Muscle of back (tissue), 11 donors: ENCODE measurements around the gene MAP4K5. TPM values are rescaled to one million over a fixed set of nuclear protein-coding genes. Genes with fewer than 3 reads are reported as not detected.
"Not testable (repeated sequence)": the region's sequence is repeated elsewhere in the genome, so short reads cannot be mapped to it uniquely, and the experiment has no call there.

ENCODE experiments used
- DNase-seq, 3 donors: peaks; one replicate each; pipeline versions ENCODE4 v3.0.0 to v3.0.0-alpha.2; 2013
- polyA plus RNA-seq, 10 donors: library from polyadenylated mRNA; unstranded; fragments of 120-200 nt; gene quantifications; one replicate each; pipeline ENCODE4 v1.2.1, GENCODE V29; 2013; ENCODE audit not compliant: insufficient read length in 10 of 10

The MAP4K5 gene
- polyA plus RNA-seq, 10 donors: 28.8 to 47.0 (median 33.9) TPM

GRCh38 chr14:50533241-50533705 lies 904 bp upstream of the MAP4K5 start:
- DNase-seq: peak in 1 of 3 donors; percentile 17

DNA sequence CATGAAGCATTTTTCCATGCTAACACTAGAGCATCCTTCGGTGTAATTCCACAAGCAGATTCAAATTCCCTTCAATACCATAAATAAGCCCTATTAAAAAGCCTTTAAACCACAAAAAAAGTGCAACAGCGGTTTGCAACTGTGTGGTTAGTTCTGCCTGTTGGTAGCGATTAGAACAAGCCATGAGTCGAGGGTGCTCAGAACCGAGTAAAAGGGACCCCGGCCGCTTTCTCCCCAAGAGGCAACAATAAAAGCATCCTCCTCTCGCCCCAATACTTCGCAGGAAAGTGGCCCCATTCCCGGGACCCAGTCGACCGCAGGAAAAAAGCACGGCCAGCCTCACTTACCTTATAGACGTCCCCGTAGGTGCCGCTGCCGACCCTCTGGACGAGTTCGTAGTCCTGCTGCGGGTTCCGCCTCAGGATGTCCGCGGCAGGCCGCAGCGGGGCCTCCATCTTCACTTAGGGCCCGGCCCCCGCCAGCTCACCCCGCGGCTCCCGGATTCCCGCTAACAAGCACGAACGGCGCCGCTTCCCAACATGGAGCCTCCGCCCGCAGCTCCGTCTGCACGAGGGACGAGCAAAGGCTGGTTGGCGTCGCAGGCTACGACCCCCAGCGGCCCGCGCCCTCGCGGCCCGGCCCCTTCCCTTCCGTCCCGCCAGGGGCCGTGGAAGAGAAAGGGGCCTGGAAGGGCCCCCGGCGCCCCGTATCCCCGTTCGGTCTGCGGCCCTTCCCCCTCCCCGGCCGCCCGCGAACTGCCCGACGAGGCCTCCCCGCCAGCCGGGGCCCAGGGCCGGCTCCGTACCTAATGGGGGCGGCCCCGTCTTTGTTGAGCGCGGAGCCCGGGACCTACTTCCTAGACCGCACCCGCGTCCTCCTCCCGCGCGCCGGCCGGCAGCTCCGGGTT lies 521 bp downstream of the MAP4K5 start:
- DNase-seq: peak in 2 of 3 donors; percentile 65 to 90

DNA sequence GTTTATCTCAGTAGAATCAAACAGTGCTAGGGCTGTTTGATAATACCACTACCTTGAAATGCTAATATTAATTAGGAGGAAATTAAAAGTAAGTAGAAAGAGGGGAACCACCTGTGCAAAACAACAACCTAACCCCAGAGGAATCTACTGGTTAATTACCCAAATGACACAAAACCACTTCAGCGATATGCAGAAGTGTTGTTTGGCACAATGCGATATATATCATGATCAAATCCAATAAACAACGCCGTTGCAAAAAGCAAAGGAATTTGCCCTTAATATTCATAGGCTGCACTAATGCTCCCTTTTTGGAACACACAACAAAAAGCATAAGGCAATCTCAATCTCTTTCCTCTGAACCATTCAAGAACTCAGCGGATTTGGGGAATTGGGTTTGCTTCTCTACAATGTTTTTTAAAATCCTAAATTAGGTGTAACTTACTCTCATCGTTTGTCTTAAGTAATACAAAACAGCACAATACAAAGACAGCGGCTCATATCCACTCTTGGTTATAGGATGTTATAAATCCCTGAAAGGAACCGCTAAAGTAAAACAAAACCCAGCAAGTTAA lies 1.5 kb downstream of the MAP4K5 start:
- DNase-seq: peak in 1 of 3 donors; percentile 40

- no peak for DNase-seq
Observed at GRCh38 chr14:50530358-50530757, 2.0 kb downstream of the MAP4K5 start.

DNA sequence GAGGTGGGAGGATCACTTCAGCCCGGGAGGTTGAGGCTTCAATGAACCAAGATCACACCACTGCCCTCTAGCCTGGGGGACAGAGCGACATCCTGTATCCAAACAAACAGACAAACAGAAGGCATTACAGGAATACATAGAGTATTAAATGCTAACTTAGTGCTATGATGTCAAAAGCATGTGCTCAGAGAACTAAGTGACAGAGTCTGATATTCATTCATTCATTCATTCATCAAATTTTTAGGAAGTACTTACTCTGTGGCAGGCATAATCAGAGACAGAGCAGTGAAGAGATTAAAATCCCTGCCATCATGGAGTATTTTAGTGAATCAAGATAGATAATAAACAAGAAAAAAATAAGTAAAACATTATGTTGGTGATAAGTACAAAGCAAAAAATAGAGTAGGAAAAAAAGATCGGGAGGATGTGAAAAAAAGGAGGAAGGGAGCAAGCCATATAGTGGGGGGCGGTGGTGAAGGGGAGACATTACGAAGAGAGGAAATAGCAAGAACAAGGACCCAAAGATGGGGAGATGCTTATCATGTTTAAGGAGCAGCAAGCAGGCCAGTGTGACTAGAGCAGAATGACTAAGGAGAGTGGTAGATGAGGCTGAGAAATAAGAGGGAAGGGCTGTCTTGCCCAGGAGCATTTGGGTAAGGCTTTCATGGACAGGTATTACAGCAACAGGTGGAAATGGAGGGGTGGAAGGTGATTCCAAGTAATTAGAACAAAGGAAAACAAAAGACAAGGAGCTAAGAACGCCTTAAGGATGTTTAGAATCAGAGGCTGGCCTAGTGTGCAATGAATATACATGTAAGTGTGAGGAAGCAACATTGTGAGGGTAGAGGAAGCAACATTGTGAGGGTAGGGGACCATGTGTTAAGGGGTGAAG lies 2.8 kb downstream of the MAP4K5 start:
- DNase-seq: no peak

DNA sequence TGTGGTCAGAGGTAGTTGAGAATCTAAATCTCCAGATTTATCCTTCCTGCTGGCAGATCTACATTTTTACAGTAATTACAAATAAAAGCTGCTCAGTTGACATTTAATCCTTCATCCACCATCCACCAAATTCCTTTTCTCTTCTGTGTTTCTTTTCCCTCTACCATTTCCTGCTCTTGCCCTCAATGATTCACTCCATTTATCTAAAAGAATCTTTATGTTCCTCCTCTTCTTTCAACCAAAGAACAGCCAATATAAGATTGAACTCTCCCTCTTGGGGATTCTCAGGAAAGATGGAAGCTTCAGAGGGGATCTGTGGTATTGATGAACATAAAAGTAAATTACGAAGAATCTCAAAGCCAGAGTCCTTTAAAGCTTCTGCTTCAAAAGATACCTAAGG lies 4.4 kb downstream of the MAP4K5 start:
- no peak for DNase-seq

GRCh38 chr14:50524731-50525515 lies 7.4 kb downstream of the MAP4K5 start:
- DNase-seq: no peak

DNA sequence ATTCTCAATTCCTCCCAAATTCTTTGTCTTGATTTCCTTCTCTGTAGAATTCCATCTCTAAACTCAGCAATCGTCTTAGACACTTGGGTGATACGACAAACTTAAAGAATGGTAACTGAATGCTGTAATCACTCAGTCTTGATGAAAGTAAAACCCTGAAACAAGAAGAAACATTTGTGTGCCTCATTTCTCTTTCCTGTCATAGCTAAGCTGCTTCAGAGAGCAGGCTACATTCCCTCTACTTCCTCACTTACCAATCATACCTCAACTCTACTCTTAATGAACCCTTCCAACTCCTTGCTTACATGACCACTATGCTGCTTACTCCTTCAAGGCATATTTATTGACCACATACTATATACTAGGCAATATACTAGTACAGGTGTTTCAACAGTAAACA lies 8.3 kb downstream of the MAP4K5 start:
- no peak for DNase-seq

DNA sequence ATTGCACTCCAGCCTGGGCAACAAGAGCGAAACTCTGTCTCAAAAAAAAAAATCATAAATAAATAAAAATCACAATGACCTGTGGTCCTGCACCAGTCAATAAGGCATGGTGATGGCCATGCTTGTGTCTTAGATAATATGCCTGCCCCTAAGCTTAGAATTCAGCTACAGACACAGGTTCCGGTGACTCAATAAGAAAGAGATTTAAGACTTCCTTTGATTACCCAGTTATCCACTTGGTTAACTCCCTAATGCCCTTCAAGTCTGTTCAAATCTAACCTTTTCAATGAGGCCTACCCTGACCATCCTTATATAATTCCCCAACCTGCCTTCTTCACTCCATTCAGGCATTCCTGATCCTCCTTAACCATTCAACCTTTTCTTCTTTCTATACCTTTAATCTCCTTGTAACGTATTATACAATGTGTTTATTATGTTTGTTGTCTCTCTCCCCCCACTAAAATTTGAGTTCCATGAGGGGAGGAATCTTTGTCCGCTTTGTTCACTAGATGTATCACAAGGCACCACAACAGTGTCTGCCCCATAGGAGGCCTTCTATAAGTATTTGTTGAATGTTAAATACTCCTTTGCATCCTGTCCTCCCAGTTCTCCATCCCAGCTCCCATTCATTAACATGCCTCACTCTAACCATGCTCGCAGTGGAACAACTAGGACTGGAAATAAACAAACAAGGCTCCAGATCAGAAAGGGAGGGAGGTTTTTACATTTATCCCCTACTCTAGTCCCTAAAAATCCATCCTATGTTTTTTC lies 8.9 kb downstream of the MAP4K5 start:
- no peak for DNase-seq

DNA sequence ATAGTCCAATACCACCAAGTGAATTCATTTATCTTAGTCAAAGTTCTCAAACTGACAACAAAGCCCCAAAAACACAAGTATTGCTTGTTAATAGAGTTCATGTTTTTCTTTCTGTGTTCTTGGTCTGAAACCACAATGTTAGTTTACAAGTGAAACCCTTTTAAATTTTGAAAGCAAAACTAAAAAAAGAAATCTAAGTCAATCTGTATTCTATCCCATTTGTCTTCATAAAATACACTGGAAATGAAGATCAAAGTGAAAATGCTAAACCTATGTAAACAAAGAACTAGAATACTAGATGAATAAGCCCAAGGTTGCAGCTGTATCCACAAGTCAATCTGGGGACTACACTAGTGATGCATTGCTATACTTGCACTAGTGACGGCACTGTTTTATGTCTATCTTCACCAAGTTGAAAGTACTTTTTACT lies 10.4 kb downstream of the MAP4K5 start:
- no peak for DNase-seq

- peak in 1 of 3 donors; percentile 47 for DNase-seq
Observed at GRCh38 chr14:50520947-50521815, 11.2 kb downstream of the MAP4K5 start.

GRCh38 chr14:50516091-50516490 lies 16.3 kb downstream of the MAP4K5 start:
- no peak for DNase-seq

- DNase-seq: no peak
Observed at GRCh38 chr14:50512463-50512862, 19.9 kb downstream of the MAP4K5 start.

GRCh38 chr14:50510157-50510556 lies 22.2 kb downstream of the MAP4K5 start:
- DNase-seq: no peak

DNA sequence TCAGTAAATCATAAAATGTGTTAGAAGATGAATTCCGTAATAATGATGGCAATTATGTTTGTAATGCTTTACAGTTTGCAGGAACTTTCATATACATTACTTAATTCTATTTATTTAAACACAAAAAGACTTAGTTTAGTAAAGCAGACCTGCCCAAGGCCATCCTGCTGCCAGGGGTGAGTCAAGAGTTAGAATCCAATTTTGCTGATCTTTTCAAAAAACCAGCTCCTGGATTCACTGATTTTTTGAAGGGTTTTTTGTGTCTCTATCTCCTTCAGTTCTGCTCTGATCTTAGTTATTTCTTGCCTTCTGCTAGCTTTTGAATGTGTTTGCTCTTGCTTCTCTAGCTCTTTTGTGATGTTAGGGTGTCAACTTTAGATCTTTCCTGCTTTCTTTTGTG lies 25.3 kb downstream of the MAP4K5 start:
- not testable (repeated sequence) for DNase-seq

GRCh38 chr14:50501642-50502041 lies 30.7 kb downstream of the MAP4K5 start:
- peak in 1 of 3 donors; percentile 47 for DNase-seq

DNA sequence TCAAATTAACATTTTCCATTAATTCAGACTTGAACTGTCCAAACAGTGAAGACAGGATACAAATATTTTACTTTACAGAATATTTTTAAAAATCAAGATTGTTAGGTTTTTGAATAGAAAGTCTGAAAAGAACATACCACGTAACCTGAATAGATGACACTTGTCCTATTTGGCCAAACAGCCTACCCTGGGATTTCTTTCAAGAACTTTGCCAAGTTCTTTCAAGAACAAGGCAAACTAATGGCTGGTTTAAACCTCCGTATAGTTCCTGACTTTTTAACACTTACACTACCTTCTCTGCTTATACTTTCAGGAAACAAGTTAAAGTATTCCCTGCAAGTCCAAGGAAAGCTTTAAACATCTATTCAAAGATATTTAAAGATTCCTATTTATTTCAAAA lies 35.0 kb downstream of the MAP4K5 start:
- peak in 2 of 3 donors; percentile 32 to 36 for DNase-seq

DNA sequence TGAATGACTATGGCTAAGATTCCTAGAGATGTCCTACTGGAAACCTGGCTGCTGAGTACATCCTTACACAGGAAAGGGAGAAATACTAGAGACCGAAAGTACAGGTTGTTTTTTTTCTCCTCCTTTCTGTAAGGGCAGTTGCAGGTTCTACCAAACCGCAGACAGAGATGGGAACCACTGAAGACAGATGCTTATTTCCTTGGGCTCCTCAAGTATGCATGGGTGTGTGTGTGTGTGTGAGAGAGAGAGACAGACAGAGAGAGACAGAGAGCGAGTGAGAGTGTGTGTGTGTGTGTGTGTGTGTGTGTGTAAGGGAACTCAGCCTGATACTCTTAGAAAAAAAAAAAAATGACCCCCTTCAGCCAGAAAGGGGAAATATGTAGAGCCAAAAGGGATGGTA lies 42.5 kb downstream of the MAP4K5 start:
- DNase-seq: no peak

GRCh38 chr14:50488521-50488920 lies 43.8 kb downstream of the MAP4K5 start:
- DNase-seq: no peak
